Embryonic facial prominence (tissue), 1 donor: ENCODE results near the gene LRRIQ4.
A peak's percentile ranks its signal among the peaks of the same experiment; 100 is the strongest.

Source experiments
- DNase-seq: peaks from one replicate; pipeline ENCODE4 v3.0.0-alpha.2; 2016; ENCODE audit errors: extremely low spot score

LRRIQ4 gene

GRCh38 chr3:169809230-169809795 lies 3.4 kb upstream of the LRRIQ4 start:
- DNase-seq = no peak

GRCh38 chr3:169811631-169812331 lies 889 bp upstream of the LRRIQ4 start:
- peak; percentile 8 for DNase-seq

GRCh38 chr3:169813278-169813677 lies 608 bp downstream of the LRRIQ4 start:
- no peak for DNase-seq

GRCh38 chr3:169813757-169814517 lies 1.3 kb downstream of the LRRIQ4 start:
- no peak for DNase-seq

- no peak for DNase-seq
Measured at GRCh38 chr3:169815590-169816150, 3.0 kb downstream of the LRRIQ4 start.

- DNase-seq = no peak
Measured at GRCh38 chr3:169818316-169818715, 5.6 kb downstream of the LRRIQ4 start.

GRCh38 chr3:169822091-169822490 lies 9.4 kb downstream of the LRRIQ4 start:
- no peak for DNase-seq

GRCh38 chr3:169822540-169822939 lies 9.9 kb downstream of the LRRIQ4 start:
- DNase-seq = no peak

GRCh38 chr3:169822983-169823382 lies 10.3 kb downstream of the LRRIQ4 start:
- no peak for DNase-seq

- DNase-seq = no peak
Measured at GRCh38 chr3:169825316-169825715, 12.6 kb downstream of the LRRIQ4 start.

- DNase-seq = no peak
Measured at GRCh38 chr3:169827712-169828111, 15.0 kb downstream of the LRRIQ4 start.

- no peak for DNase-seq
Measured at GRCh38 chr3:169835533-169835932, 22.9 kb downstream of the LRRIQ4 start.

- DNase-seq = no peak
Measured at GRCh38 chr3:169836078-169836941, 23.6 kb downstream of the LRRIQ4 start.

GRCh38 chr3:169836942-169837275 lies 24.2 kb downstream of the LRRIQ4 start:
- no peak for DNase-seq

GRCh38 chr3:169838511-169839030 lies 25.9 kb downstream of the LRRIQ4 start:
- no peak for DNase-seq

GRCh38 chr3:169841171-169841570 lies 28.5 kb downstream of the LRRIQ4 start:
- DNase-seq = no peak

- no peak for DNase-seq
Measured at GRCh38 chr3:169842960-169843359, 30.3 kb downstream of the LRRIQ4 start.

- no peak for DNase-seq
Measured at GRCh38 chr3:169846458-169847193, 34.0 kb downstream of the LRRIQ4 start.

- DNase-seq = no peak
Measured at GRCh38 chr3:169847896-169848295, 35.2 kb downstream of the LRRIQ4 start.

- no peak for DNase-seq
Measured at GRCh38 chr3:169848741-169849140, 36.1 kb downstream of the LRRIQ4 start.

GRCh38 chr3:169850618-169851017 lies 37.9 kb downstream of the LRRIQ4 start:
- no peak for DNase-seq
